ENCODE results near the gene EXOC4.

Gene EXOC4

GRCh38 chr7:134014935-134015334, 762.1 kb downstream of the EXOC4 start:
- DNase-seq (ENCODE audit: low read depth) = no peak
- no peak overlapping the region for H3K4me3 ChIP-seq (ENCODE audit: low read depth, low read length)
- TF ChIP-seq CTCF (IDR thresholded peaks at IDR 0.05; ENCODE audit: low read depth, low read length, missing control alignments) = no peak

- TF ChIP-seq CTCF (IDR thresholded peaks at IDR 0.05; ENCODE audit: low read depth, low read length, missing control alignments) = peak; percentile 64
- no peak overlapping the region for H3K4me3 ChIP-seq (ENCODE audit: low read depth, low read length)
- no peak for DNase-seq (ENCODE audit: low read depth)
These were observed 763.5 kb downstream of the EXOC4 start for GRCh38 chr7:134016223-134016941.

- no peak for DNase-seq (ENCODE audit: low read depth)
- no peak for TF ChIP-seq CTCF (IDR thresholded peaks at IDR 0.05; ENCODE audit: low read depth, low read length, missing control alignments)
- no peak overlapping the region for H3K4me3 ChIP-seq (ENCODE audit: low read depth, low read length)
These were observed 764.0 kb downstream of the EXOC4 start for GRCh38 chr7:134016942-134017303.

GRCh38 chr7:134018306-134018705, 765.4 kb downstream of the EXOC4 start:
- no peak for DNase-seq (ENCODE audit: low read depth)
- TF ChIP-seq CTCF (IDR thresholded peaks at IDR 0.05; ENCODE audit: low read depth, low read length, missing control alignments) = no peak
- H3K4me3 ChIP-seq (ENCODE audit: low read depth, low read length) = no peak overlapping the region

GRCh38 chr7:134019251-134019650, 766.4 kb downstream of the EXOC4 start:
- no peak for DNase-seq (ENCODE audit: low read depth)
- no peak for TF ChIP-seq CTCF (IDR thresholded peaks at IDR 0.05; ENCODE audit: low read depth, low read length, missing control alignments)
- H3K4me3 ChIP-seq (ENCODE audit: low read depth, low read length) = no peak overlapping the region

DNA sequence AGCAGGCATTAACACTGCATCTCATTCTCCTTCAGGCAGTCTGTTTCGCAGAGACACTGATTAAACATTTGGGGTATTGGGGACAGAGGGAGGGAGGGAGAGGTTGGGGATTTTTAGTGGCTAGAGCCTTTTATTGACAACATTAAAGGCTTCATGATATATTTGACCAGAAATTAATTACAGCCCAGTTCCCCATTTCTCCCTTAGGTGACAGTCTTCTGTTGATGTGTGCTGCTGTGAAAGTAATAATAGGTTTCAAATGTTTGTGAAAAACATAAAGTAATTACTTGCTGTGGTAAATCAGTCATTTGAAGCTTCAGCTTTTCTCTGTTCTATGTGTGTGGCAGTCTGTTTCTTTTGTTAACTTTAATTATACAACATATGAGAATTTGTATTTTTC, 769.0 kb downstream of the EXOC4 start:
- no peak for TF ChIP-seq CTCF (IDR thresholded peaks at IDR 0.05; ENCODE audit: low read depth, low read length, missing control alignments)
- H3K4me3 ChIP-seq (ENCODE audit: low read depth, low read length) = no peak overlapping the region
- DNase-seq (ENCODE audit: low read depth) = no peak

DNA sequence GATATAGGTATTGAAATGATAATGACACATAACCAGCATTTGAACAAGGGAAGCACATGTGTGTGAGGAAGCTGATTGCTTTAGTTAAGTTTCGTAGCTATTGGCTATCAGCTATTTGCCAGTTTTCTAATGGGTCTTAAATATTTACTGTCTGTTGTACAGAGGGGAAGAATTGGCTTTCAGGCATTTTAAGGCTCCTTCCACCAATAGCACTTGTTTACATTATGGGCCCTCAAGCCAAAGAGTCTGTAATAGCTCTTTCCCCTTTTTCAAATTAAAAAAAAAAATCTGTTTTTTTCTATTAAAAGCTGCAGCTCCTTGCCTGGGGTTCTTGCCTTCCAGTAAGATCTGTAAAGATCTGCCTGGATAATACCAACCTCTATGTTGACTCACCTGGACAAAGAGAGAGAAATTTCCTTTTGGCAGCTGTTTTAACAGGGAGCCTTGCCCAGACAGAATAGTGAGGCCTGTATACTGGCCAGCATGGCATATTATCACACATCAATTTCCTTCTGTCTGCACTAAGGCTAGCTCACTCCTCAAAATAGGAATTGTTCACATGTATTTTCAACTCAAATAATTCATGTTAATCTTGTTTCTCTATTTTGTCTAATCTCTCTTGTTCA, 769.5 kb downstream of the EXOC4 start:
- TF ChIP-seq CTCF (IDR thresholded peaks at IDR 0.05; ENCODE audit: low read depth, low read length, missing control alignments) = no peak
- no peak overlapping the region for H3K4me3 ChIP-seq (ENCODE audit: low read depth, low read length)
- no peak for DNase-seq (ENCODE audit: low read depth)

All from GM12864 (cell line).